ENCODE results near the gene CFAP410.

CFAP410 gene

GRCh38 chr21:44332383-44332782 is 6.8 kb downstream of the CFAP410 start:
- TF ChIP-seq, protein P1, sequence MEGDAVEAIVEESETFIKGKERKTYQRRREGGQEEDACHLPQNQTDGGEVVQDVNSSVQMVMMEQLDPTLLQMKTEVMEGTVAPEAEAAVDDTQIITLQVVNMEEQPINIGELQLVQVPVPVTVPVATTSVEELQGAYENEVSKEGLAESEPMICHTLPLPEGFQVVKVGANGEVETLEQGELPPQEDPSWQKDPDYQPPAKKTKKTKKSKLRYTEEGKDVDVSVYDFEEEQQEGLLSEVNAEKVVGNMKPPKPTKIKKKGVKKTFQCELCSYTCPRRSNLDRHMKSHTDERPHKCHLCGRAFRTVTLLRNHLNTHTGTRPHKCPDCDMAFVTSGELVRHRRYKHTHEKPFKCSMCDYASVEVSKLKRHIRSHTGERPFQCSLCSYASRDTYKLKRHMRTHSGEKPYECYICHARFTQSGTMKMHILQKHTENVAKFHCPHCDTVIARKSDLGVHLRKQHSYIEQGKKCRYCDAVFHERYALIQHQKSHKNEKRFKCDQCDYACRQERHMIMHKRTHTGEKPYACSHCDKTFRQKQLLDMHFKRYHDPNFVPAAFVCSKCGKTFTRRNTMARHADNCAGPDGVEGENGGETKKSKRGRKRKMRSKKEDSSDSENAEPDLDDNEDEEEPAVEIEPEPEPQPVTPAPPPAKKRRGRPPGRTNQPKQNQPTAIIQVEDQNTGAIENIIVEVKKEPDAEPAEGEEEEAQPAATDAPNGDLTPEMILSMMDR (IDR thresholded peaks at IDR 0.05; ENCODE audit: extremely low read depth, missing control alignments) = no peak
- no peak for DNase-seq (ENCODE audit: low spot score)

- DNase-seq (ENCODE audit: low spot score) = no peak
- TF ChIP-seq, protein P1 (IDR thresholded peaks at IDR 0.05; ENCODE audit: extremely low read depth, missing control alignments) = no peak
Measured at GRCh38 chr21:44331650-44332307, 7.4 kb downstream of the CFAP410 start.

GRCh38 chr21:44331209-44331608 is 8.0 kb downstream of the CFAP410 start:
- TF ChIP-seq, protein P1 (IDR thresholded peaks at IDR 0.05; ENCODE audit: extremely low read depth, missing control alignments) = no peak
- no peak for DNase-seq (ENCODE audit: low spot score)

GRCh38 chr21:44330698-44331097 is 8.5 kb downstream of the CFAP410 start:
- no peak for DNase-seq (ENCODE audit: low spot score)
- TF ChIP-seq, protein P1 (IDR thresholded peaks at IDR 0.05; ENCODE audit: extremely low read depth, missing control alignments) = no peak

DNA sequence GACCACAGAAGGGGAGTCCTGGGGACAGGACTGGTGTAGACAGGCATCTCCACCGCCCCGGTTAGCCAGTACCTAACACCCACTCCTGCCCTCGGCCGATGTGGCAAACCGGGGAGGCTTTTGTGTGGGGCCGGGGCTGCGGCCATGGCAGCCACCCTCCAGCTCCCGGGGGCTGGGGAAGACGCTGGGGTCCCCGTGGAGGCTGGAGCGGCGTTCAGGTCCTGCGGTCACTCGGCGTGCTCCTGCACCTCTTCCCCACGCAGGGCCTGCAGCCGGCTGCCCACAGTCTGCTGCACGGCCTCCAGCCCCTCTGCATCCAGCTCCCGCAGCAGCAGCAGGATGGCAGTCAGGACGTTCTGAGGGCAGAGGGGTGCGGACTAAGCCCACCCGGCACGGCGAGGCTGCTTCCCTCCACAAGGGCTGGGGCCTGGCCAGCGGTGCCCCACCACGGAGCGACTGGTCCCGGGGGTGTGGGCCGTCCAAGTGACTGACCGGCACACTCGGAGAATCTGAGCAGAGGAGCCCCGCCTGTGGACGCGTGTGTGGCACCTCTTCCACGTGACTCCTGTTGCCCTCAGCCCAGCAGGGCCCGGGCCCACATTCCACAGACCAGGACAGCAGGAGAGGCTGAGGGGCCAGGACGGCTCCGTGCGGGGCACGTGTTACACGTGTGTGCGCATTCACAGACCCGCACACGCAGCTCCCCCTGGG is 9.1 kb downstream of the CFAP410 start:
- TF ChIP-seq, protein P1 (IDR thresholded peaks at IDR 0.05; ENCODE audit: extremely low read depth, missing control alignments) = no peak

GRCh38 chr21:44329086-44329889 is 9.9 kb downstream of the CFAP410 start:
- DNase-seq (ENCODE audit: low spot score) = no peak
- TF ChIP-seq, protein P1 (IDR thresholded peaks at IDR 0.05; ENCODE audit: extremely low read depth, missing control alignments) = no peak

More for the DNA sequence above, 9.1 kb downstream of the CFAP410 start:
- DNase-seq (ENCODE audit: low spot score) = no peak
